Epithelial cell of prostate (primary cell): Measurements from ENCODE around the gene CNPY3.

Experiments used
- DNase-seq: peaks from one replicate; pipeline ENCODE4 v3.0.0-alpha.2; 2011; ENCODE audit warnings: low read depth, low spot score
- H3K27ac ChIP-seq: fragments of 450-650 bp; 2 replicates; pipeline ENCODE4 v1.5.1; 2017; ENCODE audit warnings: mild to moderate bottlenecking

CNPY3 gene

DNA sequence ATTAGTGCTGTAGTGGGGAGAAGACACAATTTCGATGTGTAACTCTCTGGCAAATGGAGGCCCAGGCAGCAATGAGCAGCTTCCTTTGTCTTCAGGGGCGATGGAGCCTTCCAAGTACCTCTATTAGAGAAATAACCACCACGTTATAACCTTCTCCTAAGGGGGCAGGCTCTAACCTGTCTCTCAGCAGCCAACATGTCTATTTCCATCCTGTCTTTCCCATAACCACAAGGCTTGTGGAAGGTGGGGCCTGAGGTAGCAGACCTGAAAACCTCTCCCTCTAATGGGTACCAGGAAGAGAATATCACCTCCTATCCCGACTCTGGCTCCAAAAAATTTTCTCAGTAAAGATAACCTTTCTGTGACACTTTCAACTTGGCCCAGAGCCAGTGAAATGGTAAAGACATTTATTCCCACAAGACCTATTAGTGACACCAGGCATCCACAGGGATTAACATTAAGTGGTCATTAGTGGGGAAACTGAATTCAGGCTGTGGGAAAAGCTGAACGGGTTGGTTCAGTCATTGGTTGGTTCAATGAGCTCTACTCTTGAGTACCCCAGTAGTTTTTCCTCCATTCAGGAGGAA is 45.7 kb downstream of the CNPY3 start:
- DNase-seq, result no peak
- no peak overlapping the region for H3K27ac ChIP-seq

- DNase-seq, result no peak
- peak overlapping the region; percentile 76 for H3K27ac ChIP-seq
These were observed 49.2 kb downstream of the CNPY3 start for GRCh38 chr6:42978487-42978838.

- H3K27ac ChIP-seq, result peak within 1 kb of the TSS; percentile 76
- no peak for DNase-seq
These were observed 49.7 kb downstream of the CNPY3 start, which contains the start of gene PEX6 for GRCh38 chr6:42978839-42979522. TSS of gene PEX6 (minus strand) at chr6:42979181. CDS start at chr6:42979150, 31 bp downstream.

- peak overlapping the region; percentile 76 for H3K27ac ChIP-seq
- peak; percentile 31 for DNase-seq
These were observed 50.4 kb downstream of the CNPY3 start for GRCh38 chr6:42979523-42980177.

- H3K27ac ChIP-seq, result no peak overlapping the region
- DNase-seq, result no peak
These were observed 52.6 kb downstream of the CNPY3 start for GRCh38 chr6:42981836-42982235.

DNA sequence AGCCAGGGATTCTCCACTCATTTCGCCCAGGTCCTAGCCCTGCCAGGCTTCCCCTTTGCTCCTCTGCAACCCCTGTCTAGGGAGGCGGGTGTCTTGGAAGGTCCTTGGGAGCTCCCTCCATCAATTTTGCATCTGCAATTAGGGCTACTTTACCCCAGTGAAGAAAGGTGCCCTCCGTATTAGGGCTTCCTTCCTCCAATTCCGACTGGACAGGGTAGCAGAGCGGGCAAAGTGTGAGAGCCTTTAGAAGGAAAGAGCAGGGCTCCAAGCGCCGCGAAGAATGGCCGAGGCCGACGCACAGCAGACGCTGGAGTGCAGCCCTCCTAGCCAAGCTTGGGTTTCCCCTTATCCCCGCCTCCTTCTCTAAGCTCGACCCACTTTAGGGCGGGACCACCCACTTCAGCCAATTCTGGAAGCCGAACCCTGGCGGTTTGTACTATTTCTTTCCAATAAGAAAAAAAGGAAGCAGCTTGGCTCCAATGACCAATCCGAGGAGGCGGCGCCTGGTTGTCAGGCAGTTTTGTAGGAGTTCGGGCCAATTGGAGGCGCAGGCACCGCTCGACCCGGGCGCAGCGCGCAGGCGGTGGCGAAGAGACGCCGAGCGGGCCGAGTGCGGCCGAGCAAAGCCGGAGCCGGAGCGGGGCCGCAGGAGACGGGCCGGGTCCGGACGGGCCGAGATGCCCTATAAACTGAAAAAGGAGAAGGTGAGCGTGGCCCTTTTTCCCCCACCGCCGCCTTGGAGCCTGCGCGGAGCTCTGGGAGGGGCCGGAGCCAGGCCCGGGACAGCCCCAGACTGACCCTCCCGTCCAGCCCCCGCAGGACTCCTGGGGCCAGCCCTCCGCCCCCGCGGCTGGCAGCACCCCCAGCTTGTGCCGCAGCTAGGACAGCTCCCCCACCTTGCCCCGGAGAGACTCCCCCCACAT is 55.0 kb downstream of the CNPY3 start, which contains the start of gene PPP2R5D:
Gene PPP2R5D (plus strand): TSS at position 570 of the 923 bp plus-strand sequence. CDS start 108 bp downstream, at position 678.
- H3K27ac ChIP-seq, result peak within 1 kb of the TSS; percentile 50
- DNase-seq, result peak; percentile 94

DNA sequence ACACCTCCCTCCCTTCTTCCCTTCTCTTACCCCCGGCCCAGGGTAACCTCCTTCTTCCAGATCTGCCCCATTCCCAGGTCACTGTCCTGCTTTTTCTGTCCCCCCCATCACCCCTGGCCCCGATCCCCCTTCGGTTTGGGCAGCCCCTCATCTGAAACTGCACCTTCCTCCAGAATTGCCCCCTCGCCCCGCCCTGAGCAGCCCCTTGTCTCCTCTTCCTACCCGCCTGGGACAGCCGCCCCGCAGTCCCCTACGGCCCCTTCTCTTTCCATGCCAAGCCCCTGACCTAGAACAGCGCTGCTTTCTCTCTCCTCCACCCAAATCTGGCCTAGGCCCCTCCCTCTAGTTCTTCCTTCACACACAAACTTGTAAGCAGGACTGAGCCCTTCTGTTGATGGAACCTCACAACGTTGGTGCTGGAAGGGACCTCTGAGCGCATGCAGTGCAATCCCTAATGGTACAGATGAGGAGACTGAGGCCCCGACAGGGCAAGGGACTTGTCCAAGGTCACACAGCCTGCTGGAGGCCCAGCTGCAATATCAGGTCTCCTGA is 55.7 kb downstream of the CNPY3 start:
- peak overlapping the region; percentile 50 for H3K27ac ChIP-seq
- no peak for DNase-seq

DNA sequence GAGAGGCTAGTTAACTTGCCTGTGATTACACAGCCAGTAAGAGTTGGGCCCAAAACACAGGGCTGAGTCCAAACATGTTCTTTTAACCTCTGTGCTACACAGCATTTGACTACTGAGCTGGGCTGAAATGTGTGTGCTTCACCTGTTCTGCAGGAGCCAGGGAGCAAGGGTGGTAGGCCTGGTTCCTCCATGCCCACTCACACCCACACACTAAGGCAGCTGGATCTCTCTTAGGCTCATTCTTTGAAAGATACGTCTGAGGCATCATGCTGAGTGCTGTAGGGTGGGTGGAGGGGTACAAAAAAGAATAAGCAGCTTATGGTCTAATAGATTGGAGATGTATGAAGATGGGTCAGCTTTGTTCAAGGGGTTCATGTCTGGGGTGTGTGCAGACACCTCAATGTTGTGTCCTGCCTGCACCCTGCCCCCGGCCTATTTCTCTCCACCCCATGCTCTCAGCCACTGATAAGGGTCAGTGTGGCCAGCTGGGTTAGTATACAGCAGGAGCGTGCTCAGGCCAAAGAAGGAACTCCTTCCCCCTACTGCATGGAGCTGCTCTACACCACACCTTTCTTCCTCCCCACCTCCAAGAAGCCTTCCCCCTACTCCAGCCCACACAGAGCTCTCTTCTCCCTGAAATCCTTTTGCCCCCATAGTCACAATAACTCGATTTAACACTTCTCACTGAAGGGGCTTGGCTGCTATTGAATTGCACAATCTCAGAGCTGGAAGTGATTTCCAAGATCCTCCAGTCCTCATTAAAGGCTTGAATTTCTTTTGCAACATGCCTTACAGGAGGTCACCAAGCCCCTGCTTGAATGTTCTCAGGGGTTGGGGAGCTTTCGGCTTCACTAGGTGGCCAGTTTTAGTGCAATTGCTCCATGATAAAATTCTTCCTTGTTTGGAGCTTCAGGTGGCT is 58.5 kb downstream of the CNPY3 start:
- no peak overlapping the region for H3K27ac ChIP-seq
- no peak for DNase-seq

DNA sequence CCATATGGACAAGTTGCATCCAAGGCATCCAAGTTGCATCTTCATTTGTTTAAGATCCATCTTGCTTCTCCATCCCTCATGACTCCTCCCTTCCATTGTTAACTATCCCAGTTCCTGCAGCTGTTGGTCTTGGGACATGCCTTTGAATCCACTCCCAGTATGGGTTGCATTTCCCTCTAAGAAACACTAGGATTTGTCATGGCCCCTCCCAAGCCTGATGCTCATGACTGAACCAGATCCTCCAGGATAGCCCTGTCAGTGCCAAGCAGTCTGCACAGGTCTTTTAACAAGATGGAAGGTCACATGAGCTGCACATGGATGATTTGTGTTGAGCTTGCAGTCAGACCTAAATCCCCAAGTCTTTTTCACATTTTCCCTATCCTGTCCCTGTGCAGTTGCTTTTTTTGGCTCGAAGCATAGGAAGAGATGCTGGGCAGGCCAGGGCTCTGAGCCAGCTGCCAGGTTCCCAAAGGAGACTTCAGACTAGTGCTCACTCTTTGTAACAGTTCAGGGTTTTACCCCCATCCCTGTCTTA is 59.3 kb downstream of the CNPY3 start:
- DNase-seq, result no peak
- no peak overlapping the region for H3K27ac ChIP-seq
